Activated CD4-positive, alpha-beta T cell treated with anti-CD3 and anti-CD28 coated beads for 36 hours (primary cell): ENCODE results near the gene KIAA1217. TPM values are rescaled to one million over a fixed set of nuclear protein-coding genes. Genes with fewer than 3 reads are reported as not detected.

Experiments used
- ATAC-seq: fragments of 200-7000 bp; cut with Tn5 transposase; one replicate; pipeline ENCODE4 v1.10.0; 2021; ENCODE audit warnings: mild to moderate bottlenecking, moderate library complexity
- CTCF ChIA-PET: fragments of 350-600 bp; sonication (Branson Sonifier 250); formaldehyde crosslinking; loops from one replicate; lab custom pipeline; 2021; ENCODE audit warnings: antibody characterized with exemption; lab: Charles Lee
- POLR2A ChIA-PET: fragments of 350-600 bp; sonication (Branson Sonifier 250); formaldehyde crosslinking; loops from one replicate; lab custom pipeline; 2021; ENCODE audit warnings: antibody characterized with exemption, inconsistent platforms; lab: Charles Lee
- DNase-seq: peaks from one replicate; pipeline ENCODE4 v3.0.0-alpha.2; 2020
- H3K27ac Mint-ChIP-seq: one replicate; pipeline ENCODE4 v1.8.0; 2021; ENCODE audit warnings: mixed read lengths
- H3K27me3 Mint-ChIP-seq: one replicate; pipeline ENCODE4 v1.8.0; 2021; ENCODE audit warnings: mixed read lengths
- H3K36me3 Mint-ChIP-seq: one replicate; pipeline ENCODE4 v1.8.0; 2021; ENCODE audit warnings: low read depth, mixed read lengths
- H3K4me1 Mint-ChIP-seq: one replicate; pipeline ENCODE4 v1.8.0; 2021; ENCODE audit warnings: mixed read lengths
- H3K4me3 Mint-ChIP-seq: one replicate; pipeline ENCODE4 v1.8.0; 2021; ENCODE audit warnings: mild to moderate bottlenecking, moderate library complexity, mixed read lengths
- H3K9me3 Mint-ChIP-seq: one replicate; pipeline ENCODE4 v1.8.0; 2021; ENCODE audit warnings: low read depth, mixed read lengths
- intact Hi-C, 2 experiments: fragments of 100-400 bp; cut with DNase I in 1 of 2; cut with micrococcal nuclease in 1 of 2; formaldehyde crosslinking; loops; one replicate each; pipeline versions ENCODE4 v1.14.2 to v1.15.1; 2022 to 2024; cut with DNase I, micrococcal nuclease
- total RNA-seq, 2 experiments: library from RNA; stranded (reverse); gene quantifications; one replicate each; pipeline ENCODE4 v1.2.3, GENCODE V29; 2021

The KIAA1217 gene
- total RNA-seq, 2 experiments from 2014 or later: 0.53 to 0.60 TPM

GRCh38 chr10:24231200-24231599 lies 22.3 kb downstream of the KIAA1217 start:
- no peak overlapping the region for H3K4me3 Mint-ChIP-seq
- CTCF ChIA-PET: no interaction called here
- no peaks in the 10 kb centered on the region for H3K9me3 Mint-ChIP-seq
- no peaks in the 10 kb centered on the region for H3K4me1 Mint-ChIP-seq
- intact Hi-C loops: no loop called here
- no peaks in the 10 kb centered on the region for H3K36me3 Mint-ChIP-seq
- H3K27ac Mint-ChIP-seq: no peak overlapping the region
- DNase-seq (no peak), ATAC-seq (no peak)
- peaks cover 7% of the 10 kb centered on the region for H3K27me3 Mint-ChIP-seq
- POLR2A ChIA-PET: no interaction called here

GRCh38 chr10:24234784-24235183 lies 25.8 kb downstream of the KIAA1217 start:
- POLR2A ChIA-PET: no interaction called here
- Mint-ChIP-seq H3K4me1 (no peaks in the 10 kb centered on the region), H3K4me3 (no peak overlapping the region), H3K36me3 (no peaks in the 10 kb centered on the region), H3K9me3 (no peaks in the 10 kb centered on the region), H3K27me3 (peaks cover 22% of the 10 kb centered on the region), H3K27ac (no peak overlapping the region)
- intact Hi-C loops: no loop called here
- no peak for ATAC-seq
- CTCF ChIA-PET: no interaction called here
- DNase-seq: no peak

GRCh38 chr10:24235471-24235870 lies 26.5 kb downstream of the KIAA1217 start:
- H3K4me1 Mint-ChIP-seq: no peaks in the 10 kb centered on the region
- intact Hi-C loops: no loop called here
- CTCF ChIA-PET: no interaction called here

GRCh38 chr10:24237801-24238395 lies 29.0 kb downstream of the KIAA1217 start:
- intact Hi-C loops: no loop called here
- Mint-ChIP-seq H3K4me1 (no peaks in the 10 kb centered on the region), H3K9me3 (no peaks in the 10 kb centered on the region), H3K27ac (no peak overlapping the region), H3K4me3 (no peak overlapping the region), H3K36me3 (no peaks in the 10 kb centered on the region), H3K27me3 (peaks cover 23% of the 10 kb centered on the region)
- CTCF ChIA-PET: no interaction called here
- ATAC-seq (no peak), DNase-seq (no peak)
- POLR2A ChIA-PET: no interaction called here

More at GRCh38 chr10:24235471-24235870, 26.5 kb downstream of the KIAA1217 start:
- POLR2A ChIA-PET: no interaction called here
- no peak overlapping the region for H3K27ac Mint-ChIP-seq
- H3K9me3 Mint-ChIP-seq: no peaks in the 10 kb centered on the region
- ATAC-seq: no peak
- DNase-seq: no peak
- no peak overlapping the region for H3K4me3 Mint-ChIP-seq
- H3K36me3 Mint-ChIP-seq: no peaks in the 10 kb centered on the region
- peaks cover 26% of the 10 kb centered on the region for H3K27me3 Mint-ChIP-seq

- H3K4me1 Mint-ChIP-seq: no peaks in the 10 kb centered on the region
- intact Hi-C loops: no loop called here
- H3K9me3 Mint-ChIP-seq: no peaks in the 10 kb centered on the region
- H3K27me3 Mint-ChIP-seq: peaks cover 25% of the 10 kb centered on the region
- H3K4me3 Mint-ChIP-seq: no peak overlapping the region
- ATAC-seq: no peak
- ChIA-PET POLR2A (no interaction called here), CTCF (no interaction called here)
- H3K27ac Mint-ChIP-seq: no peak overlapping the region
- no peaks in the 10 kb centered on the region for H3K36me3 Mint-ChIP-seq
- no peak for DNase-seq
These were observed 29.7 kb downstream of the KIAA1217 start for GRCh38 chr10:24238519-24239247.

GRCh38 chr10:24239289-24240040 lies 30.5 kb downstream of the KIAA1217 start:
- no peak for ATAC-seq
- peaks cover 25% of the 10 kb centered on the region for H3K27me3 Mint-ChIP-seq
- H3K9me3 Mint-ChIP-seq: no peaks in the 10 kb centered on the region
- no peak overlapping the region for H3K27ac Mint-ChIP-seq
- no peak overlapping the region for H3K4me3 Mint-ChIP-seq
- ChIA-PET CTCF (no interaction called here), POLR2A (no interaction called here)
- DNase-seq: no peak
- no peaks in the 10 kb centered on the region for H3K4me1 Mint-ChIP-seq
- intact Hi-C loops: no loop called here
- H3K36me3 Mint-ChIP-seq: no peaks in the 10 kb centered on the region

GRCh38 chr10:24240041-24240751 lies 31.3 kb downstream of the KIAA1217 start:
- no peak for DNase-seq
- ChIA-PET CTCF (no interaction called here), POLR2A (no interaction called here)
- no peak for ATAC-seq
- H3K36me3 Mint-ChIP-seq: no peaks in the 10 kb centered on the region
- intact Hi-C loops: no loop called here
- H3K9me3 Mint-ChIP-seq: no peaks in the 10 kb centered on the region
- no peak overlapping the region for H3K27ac Mint-ChIP-seq
- peaks cover 28% of the 10 kb centered on the region for H3K27me3 Mint-ChIP-seq
- H3K4me3 Mint-ChIP-seq: no peak overlapping the region
- no peaks in the 10 kb centered on the region for H3K4me1 Mint-ChIP-seq

- no peak for ATAC-seq
These were observed 32.6 kb downstream of the KIAA1217 start for GRCh38 chr10:24241536-24242040.

GRCh38 chr10:24242562-24242961 lies 33.6 kb downstream of the KIAA1217 start:
- Mint-ChIP-seq H3K4me1 (no peaks in the 10 kb centered on the region), H3K9me3 (no peaks in the 10 kb centered on the region), H3K36me3 (no peaks in the 10 kb centered on the region), H3K27ac (no peak overlapping the region), H3K27me3 (peaks cover 28% of the 10 kb centered on the region), H3K4me3 (no peak overlapping the region)
- DNase-seq: no peak
- ChIA-PET POLR2A (no interaction called here), CTCF (no interaction called here)
- intact Hi-C loops: no loop called here
- ATAC-seq: no peak

More at GRCh38 chr10:24241536-24242040, 32.6 kb downstream of the KIAA1217 start:
- Mint-ChIP-seq H3K4me1 (no peaks in the 10 kb centered on the region), H3K27me3 (peaks cover 32% of the 10 kb centered on the region), H3K9me3 (no peaks in the 10 kb centered on the region), H3K36me3 (no peaks in the 10 kb centered on the region), H3K4me3 (no peak overlapping the region), H3K27ac (no peak overlapping the region)
- ChIA-PET POLR2A (no interaction called here), CTCF (interaction anchor here (0.5 kb wide), 1 partner anchor 172 kb away, joined by 3 read pairs; no protein-coding TSS in a partner anchor)
- DNase-seq: no peak
- intact Hi-C loops: no loop called here

- intact Hi-C loops: no loop called here
- H3K27me3 Mint-ChIP-seq: peaks cover 14% of the 10 kb centered on the region
- ATAC-seq (no peak), DNase-seq (no peak)
- no peak overlapping the region for H3K27ac Mint-ChIP-seq
- no peaks in the 10 kb centered on the region for H3K9me3 Mint-ChIP-seq
- no peaks in the 10 kb centered on the region for H3K4me1 Mint-ChIP-seq
- no peaks in the 10 kb centered on the region for H3K36me3 Mint-ChIP-seq
- ChIA-PET POLR2A (no interaction called here), CTCF (no interaction called here)
- H3K4me3 Mint-ChIP-seq: no peak overlapping the region
These were observed 37.4 kb downstream of the KIAA1217 start for GRCh38 chr10:24246365-24246764.

- DNase-seq: no peak
- Mint-ChIP-seq H3K4me1 (no peaks in the 10 kb centered on the region), H3K9me3 (no peaks in the 10 kb centered on the region), H3K36me3 (no peaks in the 10 kb centered on the region), H3K27ac (no peak overlapping the region), H3K4me3 (no peak overlapping the region), H3K27me3 (peaks cover 11% of the 10 kb centered on the region)
- no peak for ATAC-seq
- intact Hi-C loops: no loop called here
- CTCF ChIA-PET: no interaction called here
- POLR2A ChIA-PET: no interaction called here
These were observed 38.9 kb downstream of the KIAA1217 start for GRCh38 chr10:24247841-24248240.
